Stomach (tissue), 9 donors: ENCODE results near the gene ATP2B3. TPM values are rescaled to one million over a fixed set of nuclear protein-coding genes. Genes with fewer than 3 reads are reported as not detected.

Experiments used
- DNase-seq, 2 donors: peaks; one replicate each; pipeline versions ENCODE4 v3.0.0 to v3.0.0-alpha.2; 2013 to 2019
- H3K27ac ChIP-seq, 5 donors: fragments of 200-600 bp in 4 of 5; sonication (generic) in 4 of 5; one replicate each; pipeline ENCODE4 v1.5.1; 2013 to 2019; ENCODE audit warnings: mild to moderate bottlenecking in 1 of 5, moderate library complexity in 1 of 5
- H3K27me3 ChIP-seq, 3 donors: fragments of 200-600 bp; sonication (generic); one replicate each; pipeline ENCODE4 v1.5.1; 2017 to 2019; ENCODE audit warnings: mixed run types in 1 of 3
- H3K36me3 ChIP-seq, 4 donors: fragments of 200-600 bp; sonication (generic); 1 replicate in 3 of 4; 2 replicates in 1 of 4; pipeline ENCODE4 v1.5.1; 2016 to 2019
- H3K4me1 ChIP-seq, 4 donors: fragments of 200-600 bp; sonication (generic); one replicate each; pipeline ENCODE4 v1.5.1; 2016 to 2019
- H3K4me3 ChIP-seq, 4 donors: fragments of 200-600 bp; sonication (generic) in 3 of 4; one replicate each; pipeline ENCODE4 v1.5.1; 2016 to 2019; ENCODE audit warnings: mild to moderate bottlenecking in 1 of 4
- H3K9me3 ChIP-seq, 4 donors: fragments of 200-600 bp; sonication (generic); one replicate each; pipeline ENCODE4 v1.5.1; 2016 to 2019
- EP300 ChIP-seq: sonication (generic); formaldehyde crosslinking; IDR thresholded peaks from one replicate; pipeline ENCODE4 v1.6.1; 2017; ENCODE audit warnings: antibody characterized with exemption
- POLR2A ChIP-seq, 4 donors: fragments of 450-650 bp; IDR thresholded peaks; one replicate each; pipeline ENCODE4 v1.6.1; 2016; ENCODE audit warnings: antibody characterized with exemption in 4 of 4, control low read depth in 2 of 4, mild to moderate bottlenecking in 1 of 4, moderate library complexity in 1 of 4
- POLR2AphosphoS5 ChIP-seq, 3 donors: sonication (generic); formaldehyde crosslinking; IDR thresholded peaks; one replicate each; pipeline ENCODE4 v1.6.1; 2016; ENCODE audit warnings: antibody characterized with exemption in 3 of 3
- WGBS, 5 donors: extraction: QIAGEN DNeasy Blood & Tissue Kit in 3 of 5; methylation state at CpG; one replicate each; pipeline versions ENCODE4 v1.1.5 to v1.1.7; 2013 to 2018; 5-methylcytosine and 5-hydroxymethylcytosine counted together
- intact Hi-C: fragments of 100-400 bp; cut with DNase I; formaldehyde crosslinking; loops from one replicate; pipeline ENCODE4 v1.15.1; 2023; ENCODE audit warnings: low total_unique reads
- polyA plus RNA-seq, 3 donors: library from polyadenylated mRNA; stranded (reverse); fragments of 200-250 nt; gene quantifications; one replicate each; pipeline ENCODE4 v1.2.3, GENCODE V29; 2013
- total RNA-seq, 5 donors: library from RNA; depleted of rRNA; stranded (reverse); fragments of >200 nt; gene quantifications; one replicate each; pipeline versions ENCODE4 v1.1.0 to v1.2.3, GENCODE V29; 2014 to 2016
- TF ChIP-seq, protein P1 (sequence below), 7 experiments: fragments of 450-650 bp in 4 of 7; fragments of 200-600 bp in 3 of 7; sonication (generic) in 3 of 7; IDR thresholded peaks; one replicate each; pipeline ENCODE4 v1.5.1; 2016 to 2019; ENCODE audit warnings: antibody characterized with exemption in 7 of 7, control low read depth in 2 of 7, mild to moderate bottlenecking in 1 of 7
- donor health status: healthy with polysubstance abuse.
- donor health status: Bipolar disorder and iron deficiency.
- donor health status: healthy.

Gene ATP2B3
- total and polyA plus RNA-seq, 8 donors = 0.03 to 0.55 TPM; not detected in 6

DNA sequence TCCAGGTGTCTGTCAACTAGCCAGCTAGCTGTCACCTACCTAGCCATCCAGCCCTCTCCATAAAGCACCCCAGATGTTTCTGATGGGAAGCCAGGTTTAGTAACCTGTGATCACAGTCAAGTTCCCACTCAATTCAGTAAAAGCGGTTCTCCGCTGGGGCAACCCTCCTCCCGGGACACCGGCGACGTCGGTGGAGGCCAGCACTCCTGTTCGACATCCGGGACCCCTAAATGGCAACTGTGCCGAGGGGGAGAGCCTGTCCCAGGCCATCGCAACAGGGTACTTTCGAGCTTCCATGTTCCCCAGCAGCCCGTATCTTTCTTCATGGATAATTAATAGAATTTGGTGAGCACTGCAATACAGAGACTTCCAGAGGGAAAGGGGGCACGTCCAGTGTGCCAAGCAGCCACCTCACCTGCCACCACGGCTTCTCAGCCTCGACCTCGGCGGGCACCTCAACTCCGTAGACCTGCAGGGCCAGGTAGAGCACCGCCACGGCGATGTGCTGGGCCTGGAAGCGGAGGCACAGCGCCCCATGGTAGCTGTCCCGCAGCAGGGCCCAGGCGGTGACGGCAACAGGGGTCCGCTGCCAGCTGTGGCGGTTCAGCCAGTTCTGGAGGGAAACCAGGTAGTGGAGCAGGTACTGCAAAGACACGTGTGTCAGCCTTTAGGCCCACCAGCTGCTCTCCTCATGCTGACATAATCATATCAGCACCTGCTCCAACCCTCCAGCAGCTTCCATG lies 74.8 kb downstream of the ATP2B3 start:
- peaks cover 6 to 88% (median 78%) of the 10 kb centered on the region in 4 donors for H3K36me3 ChIP-seq
- peaks cover 0 to 5% (median under 1%) of the 10 kb centered on the region in 4 donors for H3K4me1 ChIP-seq
- no peak for DNase-seq
- no peak overlapping the region for H3K4me3 ChIP-seq
- TF ChIP-seq POLR2AphosphoS5 (IDR thresholded peaks at IDR 0.05) = no peak
- TF ChIP-seq POLR2A (IDR thresholded peaks at IDR 0.05) = no peak
- TF ChIP-seq EP300 = no peak
- TF ChIP-seq, protein P1, sequence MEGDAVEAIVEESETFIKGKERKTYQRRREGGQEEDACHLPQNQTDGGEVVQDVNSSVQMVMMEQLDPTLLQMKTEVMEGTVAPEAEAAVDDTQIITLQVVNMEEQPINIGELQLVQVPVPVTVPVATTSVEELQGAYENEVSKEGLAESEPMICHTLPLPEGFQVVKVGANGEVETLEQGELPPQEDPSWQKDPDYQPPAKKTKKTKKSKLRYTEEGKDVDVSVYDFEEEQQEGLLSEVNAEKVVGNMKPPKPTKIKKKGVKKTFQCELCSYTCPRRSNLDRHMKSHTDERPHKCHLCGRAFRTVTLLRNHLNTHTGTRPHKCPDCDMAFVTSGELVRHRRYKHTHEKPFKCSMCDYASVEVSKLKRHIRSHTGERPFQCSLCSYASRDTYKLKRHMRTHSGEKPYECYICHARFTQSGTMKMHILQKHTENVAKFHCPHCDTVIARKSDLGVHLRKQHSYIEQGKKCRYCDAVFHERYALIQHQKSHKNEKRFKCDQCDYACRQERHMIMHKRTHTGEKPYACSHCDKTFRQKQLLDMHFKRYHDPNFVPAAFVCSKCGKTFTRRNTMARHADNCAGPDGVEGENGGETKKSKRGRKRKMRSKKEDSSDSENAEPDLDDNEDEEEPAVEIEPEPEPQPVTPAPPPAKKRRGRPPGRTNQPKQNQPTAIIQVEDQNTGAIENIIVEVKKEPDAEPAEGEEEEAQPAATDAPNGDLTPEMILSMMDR (IDR thresholded peaks at IDR 0.05) = no peak
- H3K9me3 ChIP-seq = peaks cover 0 to 3% (median 0%) of the 10 kb centered on the region in 4 donors
- no peak overlapping the region for H3K27ac ChIP-seq
- intact Hi-C loops = no loop called here
- WGBS, 5 donors = 90 to 97% (median 92%) methylated on average over 13 to 30 of the region's 30 CpGs
- H3K27me3 ChIP-seq = no peaks in the 10 kb centered on the region

DNA sequence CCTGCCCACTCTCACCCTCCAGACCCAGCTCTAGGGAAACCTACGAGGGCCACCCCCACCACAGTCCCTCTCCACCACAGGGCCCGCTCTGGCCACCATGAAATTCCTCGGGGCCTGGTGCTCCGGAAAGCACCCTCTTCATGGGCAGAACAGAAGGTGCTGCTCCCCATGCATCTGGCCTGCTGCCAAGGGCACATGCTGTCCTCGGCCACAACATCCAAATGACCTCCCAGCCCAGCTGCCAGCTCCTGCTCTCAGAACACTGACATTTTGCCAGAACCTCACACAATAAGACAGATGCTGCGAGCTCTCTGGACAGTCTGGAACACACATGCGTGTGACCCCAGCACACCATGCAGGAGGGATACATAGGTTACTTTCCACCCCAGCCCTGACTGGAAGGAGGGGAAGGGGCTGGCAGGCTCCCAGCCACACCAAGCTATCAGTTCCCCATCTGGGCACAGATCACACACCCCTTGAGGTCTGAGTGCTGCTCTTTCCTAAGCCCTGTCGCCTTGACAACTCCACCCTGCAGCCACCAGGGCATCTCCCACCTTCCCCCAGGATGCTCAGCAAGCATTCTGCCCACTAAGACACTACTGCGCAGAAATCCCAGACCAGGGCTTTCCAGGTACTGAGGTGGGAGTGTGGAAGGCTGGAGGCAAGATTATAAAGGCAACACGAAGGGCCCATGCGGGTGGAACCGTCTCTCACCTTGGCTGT lies 75.7 kb downstream of the ATP2B3 start:
- 81 to 96% (median 90%) methylated on average over 10 to 12 of the region's 12 CpGs for WGBS, 5 donors

DNA sequence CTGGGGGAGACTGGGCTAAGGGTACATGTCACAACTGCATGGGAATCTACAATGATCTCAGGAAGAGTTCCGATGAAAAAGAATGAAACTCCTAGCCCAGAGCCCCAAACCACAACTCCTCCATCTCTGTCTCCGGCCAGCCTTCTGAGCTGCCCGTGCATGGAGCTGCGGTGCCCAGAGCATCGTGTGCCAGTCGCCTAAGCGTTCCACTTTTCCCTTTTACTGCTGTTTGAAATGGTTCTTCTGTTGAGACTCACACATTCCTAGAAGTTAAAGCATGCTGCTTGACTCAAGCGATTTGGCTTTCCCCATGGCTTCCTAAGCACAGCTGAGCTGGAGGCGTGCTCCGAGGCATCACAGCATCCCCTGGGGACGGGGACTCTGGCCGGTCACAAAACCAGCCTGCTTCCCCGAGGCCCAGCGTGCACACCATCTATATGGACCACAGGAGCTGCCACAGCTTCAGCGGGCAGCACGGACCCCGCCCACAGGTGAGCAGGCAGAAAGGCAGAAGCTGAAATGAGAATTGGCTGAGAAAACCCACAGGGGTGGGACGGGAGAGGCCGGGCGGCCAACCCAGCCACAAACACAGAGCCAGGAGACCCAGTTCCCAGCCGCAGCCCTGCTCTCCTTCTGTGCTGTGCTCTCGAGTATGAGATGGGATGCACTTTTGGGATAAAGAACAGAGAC lies 76.5 kb downstream of the ATP2B3 start:
- TF ChIP-seq POLR2AphosphoS5 (IDR thresholded peaks at IDR 0.05) = no peak
- TF ChIP-seq, protein P1 (IDR thresholded peaks at IDR 0.05) = no peak
- TF ChIP-seq EP300 = no peak
- TF ChIP-seq POLR2A (IDR thresholded peaks at IDR 0.05) = no peak
- Histone ChIP-seq H3K27ac (no peak overlapping the region), H3K9me3 (peaks cover 0 to 16% (median 4%) of the 10 kb centered on the region in 4 donors), H3K36me3 (peaks cover 6 to 71% (median 61%) of the 10 kb centered on the region in 4 donors), H3K27me3 (no peaks in the 10 kb centered on the region), H3K4me1 (peaks cover 0 to 15% (median 8%) of the 10 kb centered on the region in 4 donors), H3K4me3 (no peak overlapping the region)
- no peak for DNase-seq
- WGBS, 5 donors = 76 to 91% (median 84%) methylated on average over 5 to 22 of the region's 22 CpGs
- intact Hi-C loops = no loop called here

More for the DNA sequence above, 75.7 kb downstream of the ATP2B3 start:
- TF ChIP-seq POLR2AphosphoS5 (IDR thresholded peaks at IDR 0.05) (no peak), POLR2A (IDR thresholded peaks at IDR 0.05) (no peak), EP300 (no peak)
- TF ChIP-seq, protein P1 (IDR thresholded peaks at IDR 0.05) = no peak
- Histone ChIP-seq H3K27me3 (no peaks in the 10 kb centered on the region), H3K4me1 (peaks cover 0 to 13% (median 7%) of the 10 kb centered on the region in 4 donors), H3K27ac (no peak overlapping the region), H3K9me3 (peaks cover 0 to 9% (median under 1%) of the 10 kb centered on the region in 4 donors), H3K36me3 (peaks cover 6 to 79% (median 69%) of the 10 kb centered on the region in 4 donors), H3K4me3 (no peak overlapping the region)
- intact Hi-C loops = no loop called here
- DNase-seq = no peak

DNA sequence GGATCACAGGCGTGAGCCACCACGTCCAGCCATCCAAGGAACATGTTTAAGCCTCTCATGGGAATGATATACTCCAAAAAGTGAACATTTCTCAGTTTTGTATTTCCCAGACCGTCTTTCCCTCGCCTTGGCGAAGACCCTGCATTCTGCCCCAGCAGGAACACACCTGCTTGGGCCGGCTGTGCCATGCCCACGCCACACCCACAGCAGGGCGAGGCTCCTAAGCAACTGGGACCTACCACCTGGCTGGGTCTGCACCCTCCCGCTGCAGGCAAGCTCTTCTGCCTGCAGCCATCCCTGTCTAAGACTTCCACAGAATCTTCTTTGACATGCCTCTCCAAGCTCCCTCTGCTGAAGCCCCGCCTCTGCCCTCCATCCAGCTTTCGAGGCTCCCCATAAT lies 77.9 kb downstream of the ATP2B3 start:
- peaks cover 6 to 58% (median 52%) of the 10 kb centered on the region in 4 donors for H3K36me3 ChIP-seq
- intact Hi-C loops = no loop called here
- peaks cover 0 to 16% (median 4%) of the 10 kb centered on the region in 4 donors for H3K9me3 ChIP-seq
- peaks cover 4 to 23% (median 13%) of the 10 kb centered on the region in 4 donors for H3K4me1 ChIP-seq
- H3K27ac ChIP-seq = no peak overlapping the region
- no peaks in the 10 kb centered on the region for H3K27me3 ChIP-seq
- TF ChIP-seq EP300 (no peak), POLR2A (IDR thresholded peaks at IDR 0.05) (no peak), POLR2AphosphoS5 (IDR thresholded peaks at IDR 0.05) (no peak)
- TF ChIP-seq, protein P1 (IDR thresholded peaks at IDR 0.05) = no peak
- no peak overlapping the region for H3K4me3 ChIP-seq
- 76 to 90% (median 83%) methylated on average over 6 to 11 of the region's 11 CpGs for WGBS, 5 donors
- DNase-seq = no peak
